ENCODE measurements around the gene RIPK1.

The RIPK1 gene

DNA sequence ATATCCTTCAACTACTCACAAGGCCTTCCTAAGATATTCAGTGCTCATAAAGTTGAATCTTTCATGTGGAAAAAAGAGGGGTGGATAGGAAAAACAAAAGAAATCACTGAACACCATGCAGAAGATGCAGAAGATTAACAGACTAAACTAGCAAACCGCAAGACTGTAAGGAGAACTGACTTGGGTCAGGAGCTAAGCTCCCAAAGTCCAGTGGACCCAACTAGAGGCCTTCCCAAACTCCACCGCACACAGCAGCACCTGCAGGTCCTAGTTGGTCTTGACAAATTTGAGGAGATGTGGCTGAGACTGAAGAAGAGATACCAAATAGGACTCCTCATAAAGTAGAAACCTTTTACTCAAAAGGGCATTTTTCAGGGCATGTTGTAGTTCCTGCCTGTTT is 3.3 kb downstream of the RIPK1 start:
- no CpG with 5 or more reads among the region's 2 CpGs for WGBS (ENCODE audit: extremely low coverage, insufficient coverage, low lambda C conversion rate)
- H3K27me3 ChIP-seq (ENCODE audit: insufficient read depth, low read length, poor library complexity) = no peaks in the 10 kb centered on the region

DNA sequence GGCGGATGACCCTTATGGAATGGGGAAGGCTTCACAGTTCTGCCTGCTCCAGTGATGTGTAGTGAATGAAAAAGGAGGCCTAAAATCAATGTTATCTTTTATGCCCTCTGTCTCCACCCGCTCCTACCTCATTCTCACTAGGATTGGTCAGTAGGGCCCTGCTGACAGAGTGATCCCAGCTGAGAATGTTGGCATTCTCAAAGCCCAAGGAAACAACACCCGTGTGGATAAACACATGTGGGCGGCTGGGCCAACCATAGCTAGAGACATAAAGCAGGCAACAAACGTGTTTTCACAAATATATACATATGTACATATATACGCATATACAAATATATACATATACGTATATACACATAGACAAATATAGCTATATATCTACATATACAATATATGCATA is 4.5 kb downstream of the RIPK1 start:
- no CpG with 5 or more reads among the region's 7 CpGs for WGBS (ENCODE audit: extremely low coverage, insufficient coverage, low lambda C conversion rate)
- H3K4ac ChIP-seq (ENCODE audit: low read depth, low read length) = no peak overlapping the region
- H3K23ac ChIP-seq (ENCODE audit: low read length) = no peak overlapping the region
- no peak overlapping the region for H3K18ac ChIP-seq (ENCODE audit: low read length)
- H2AK5ac ChIP-seq (ENCODE audit: low read length) = no peak overlapping the region
- H2BK120ac ChIP-seq (ENCODE audit: low read depth, low read length) = no peak overlapping the region
- H3K9ac ChIP-seq (ENCODE audit: low read length) = no peak overlapping the region
- peaks cover 13% of the 10 kb centered on the region for H3K79me1 ChIP-seq (ENCODE audit: low read length)
- H2BK5ac ChIP-seq (ENCODE audit: low read length) = no peak overlapping the region
- H4K5ac ChIP-seq (ENCODE audit: low read length) = no peak overlapping the region
- H3K27ac ChIP-seq (ENCODE audit: low read depth, low read length) = no peak overlapping the region
- no peak overlapping the region for H4K8ac ChIP-seq (ENCODE audit: low read depth, low read length)
- H3K36me3 ChIP-seq (ENCODE audit: control insufficient read depth, insufficient read depth, low read length) = no peaks in the 10 kb centered on the region
- no peak overlapping the region for H3K4me3 ChIP-seq (ENCODE audit: low read length)
- no peaks in the 10 kb centered on the region for H3K4me1 ChIP-seq (ENCODE audit: control insufficient read depth, low read depth, low read length)
- peaks cover 31% of the 10 kb centered on the region for H3K79me2 ChIP-seq (ENCODE audit: control insufficient read depth, insufficient read depth, low read length)
- no peak overlapping the region for H3K4me2 ChIP-seq (ENCODE audit: low read length)
- no peak overlapping the region for H3K56ac ChIP-seq (ENCODE audit: low read length)
- peak; percentile 10 for DNase-seq
- H3K27me3 ChIP-seq (ENCODE audit: insufficient read depth, low read length, poor library complexity) = no peaks in the 10 kb centered on the region
- H2BK15ac ChIP-seq (replicated peaks; ENCODE audit: low read depth) = no peak overlapping the region

More for the DNA sequence above, 3.3 kb downstream of the RIPK1 start:
- DNase-seq = no peak
- H3K9ac ChIP-seq (ENCODE audit: low read length) = no peak overlapping the region
- no peak overlapping the region for H3K23ac ChIP-seq (ENCODE audit: low read length)
- H4K8ac ChIP-seq (ENCODE audit: low read depth, low read length) = no peak overlapping the region
- H4K5ac ChIP-seq (ENCODE audit: low read length) = no peak overlapping the region
- no peak overlapping the region for H2AK5ac ChIP-seq (ENCODE audit: low read length)
- H3K56ac ChIP-seq (ENCODE audit: low read length) = no peak overlapping the region
- H2BK15ac ChIP-seq (replicated peaks; ENCODE audit: low read depth) = no peak overlapping the region
- no peak overlapping the region for H3K4ac ChIP-seq (ENCODE audit: low read depth, low read length)
- no peak overlapping the region for H3K18ac ChIP-seq (ENCODE audit: low read length)
- peaks cover 10% of the 10 kb centered on the region for H3K79me1 ChIP-seq (ENCODE audit: low read length)
- H3K4me1 ChIP-seq (ENCODE audit: control insufficient read depth, low read depth, low read length) = no peaks in the 10 kb centered on the region
- H2BK5ac ChIP-seq (ENCODE audit: low read length) = no peak overlapping the region
- H3K36me3 ChIP-seq (ENCODE audit: control insufficient read depth, insufficient read depth, low read length) = no peaks in the 10 kb centered on the region
- H3K79me2 ChIP-seq (ENCODE audit: control insufficient read depth, insufficient read depth, low read length) = peaks cover 31% of the 10 kb centered on the region
- no peak overlapping the region for H3K4me3 ChIP-seq (ENCODE audit: low read length)
- no peak overlapping the region for H3K4me2 ChIP-seq (ENCODE audit: low read length)
- no peak overlapping the region for H3K27ac ChIP-seq (ENCODE audit: low read depth, low read length)
- H2BK120ac ChIP-seq (ENCODE audit: low read depth, low read length) = no peak overlapping the region

DNA sequence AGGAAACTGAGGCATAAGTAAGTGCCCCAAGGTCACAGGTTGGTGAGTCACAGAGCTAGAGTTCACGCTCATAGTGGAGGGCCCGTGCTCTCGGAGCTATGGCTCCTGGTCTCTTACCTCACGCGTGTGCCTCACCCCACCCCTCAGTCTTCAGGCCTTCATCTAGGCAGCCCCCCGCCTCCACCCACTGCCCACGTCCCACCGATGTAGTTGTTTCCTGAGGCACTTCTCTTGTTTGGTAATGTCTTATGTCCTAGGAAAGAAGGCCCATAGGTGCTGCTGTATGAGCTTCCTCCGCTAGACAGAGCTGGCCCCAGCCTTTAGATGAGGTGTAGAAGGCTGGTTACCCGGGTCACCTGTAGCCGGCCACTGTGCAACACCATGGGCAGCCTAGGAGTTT is 5.1 kb downstream of the RIPK1 start:
- Histone ChIP-seq H3K79me2 (ENCODE audit: control insufficient read depth, insufficient read depth, low read length) (peaks cover 31% of the 10 kb centered on the region), H3K4ac (ENCODE audit: low read depth, low read length) (no peak overlapping the region), H2BK120ac (ENCODE audit: low read depth, low read length) (no peak overlapping the region), H3K4me2 (ENCODE audit: low read length) (no peak overlapping the region), H3K27ac (ENCODE audit: low read depth, low read length) (no peak overlapping the region), H3K9ac (ENCODE audit: low read length) (no peak overlapping the region), H4K5ac (ENCODE audit: low read length) (no peak overlapping the region), H3K23ac (ENCODE audit: low read length) (no peak overlapping the region), H2BK15ac (replicated peaks; ENCODE audit: low read depth) (no peak overlapping the region), H3K18ac (ENCODE audit: low read length) (no peak overlapping the region), H2AK5ac (ENCODE audit: low read length) (no peak overlapping the region), H3K27me3 (ENCODE audit: insufficient read depth, low read length, poor library complexity) (no peaks in the 10 kb centered on the region), H3K79me1 (ENCODE audit: low read length) (peaks cover 13% of the 10 kb centered on the region), H3K36me3 (ENCODE audit: control insufficient read depth, insufficient read depth, low read length) (no peaks in the 10 kb centered on the region), H3K4me1 (ENCODE audit: control insufficient read depth, low read depth, low read length) (no peaks in the 10 kb centered on the region), H3K56ac (ENCODE audit: low read length) (no peak overlapping the region), H3K4me3 (ENCODE audit: low read length) (no peak overlapping the region), H4K8ac (ENCODE audit: low read depth, low read length) (no peak overlapping the region), H2BK5ac (ENCODE audit: low read length) (no peak overlapping the region)
- no CpG with 5 or more reads among the region's 11 CpGs for WGBS (ENCODE audit: extremely low coverage, insufficient coverage, low lambda C conversion rate)
- DNase-seq = no peak

DNA sequence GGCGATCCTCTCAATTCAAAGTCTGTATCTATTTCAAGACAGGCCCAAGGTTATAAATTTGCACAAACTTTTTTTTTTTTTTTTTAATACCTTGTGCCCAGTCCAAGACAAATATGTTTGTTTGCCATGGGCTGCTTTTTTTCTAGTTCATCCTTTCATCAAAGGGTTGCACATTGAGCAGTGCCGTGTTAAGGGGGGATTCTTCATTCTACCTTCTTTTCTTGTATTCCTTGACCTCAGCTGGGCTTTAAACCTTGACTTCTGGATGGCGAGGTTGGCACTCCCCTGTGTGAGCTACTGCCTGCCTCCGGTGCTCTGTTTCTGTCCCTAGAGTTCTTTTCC is 7.4 kb downstream of the RIPK1 start:
- DNase-seq = no peak
- H4K5ac ChIP-seq (ENCODE audit: low read length) = no peak overlapping the region
- no peak overlapping the region for H2AK5ac ChIP-seq (ENCODE audit: low read length)
- peaks cover 26% of the 10 kb centered on the region for H3K79me2 ChIP-seq (ENCODE audit: control insufficient read depth, insufficient read depth, low read length)
- H2BK5ac ChIP-seq (ENCODE audit: low read length) = no peak overlapping the region
- no peaks in the 10 kb centered on the region for H3K27me3 ChIP-seq (ENCODE audit: insufficient read depth, low read length, poor library complexity)
- H3K4me3 ChIP-seq (ENCODE audit: low read length) = no peak overlapping the region
- no peaks in the 10 kb centered on the region for H3K4me1 ChIP-seq (ENCODE audit: control insufficient read depth, low read depth, low read length)
- H2BK120ac ChIP-seq (ENCODE audit: low read depth, low read length) = no peak overlapping the region
- no peak overlapping the region for H3K9ac ChIP-seq (ENCODE audit: low read length)
- H3K36me3 ChIP-seq (ENCODE audit: control insufficient read depth, insufficient read depth, low read length) = no peaks in the 10 kb centered on the region
- H3K18ac ChIP-seq (ENCODE audit: low read length) = no peak overlapping the region
- H3K27ac ChIP-seq (ENCODE audit: low read depth, low read length) = peak overlapping the region; percentile 46
- H3K4me2 ChIP-seq (ENCODE audit: low read length) = no peak overlapping the region
- no peak overlapping the region for H3K23ac ChIP-seq (ENCODE audit: low read length)
- H4K8ac ChIP-seq (ENCODE audit: low read depth, low read length) = no peak overlapping the region
- H3K4ac ChIP-seq (ENCODE audit: low read depth, low read length) = no peak overlapping the region
- no peak overlapping the region for H2BK15ac ChIP-seq (replicated peaks; ENCODE audit: low read depth)
- peaks cover 12% of the 10 kb centered on the region for H3K79me1 ChIP-seq (ENCODE audit: low read length)
- WGBS (ENCODE audit: extremely low coverage, insufficient coverage, low lambda C conversion rate) = no CpG with 5 or more reads among the region's 4 CpGs
- H3K56ac ChIP-seq (ENCODE audit: low read length) = no peak overlapping the region

DNA sequence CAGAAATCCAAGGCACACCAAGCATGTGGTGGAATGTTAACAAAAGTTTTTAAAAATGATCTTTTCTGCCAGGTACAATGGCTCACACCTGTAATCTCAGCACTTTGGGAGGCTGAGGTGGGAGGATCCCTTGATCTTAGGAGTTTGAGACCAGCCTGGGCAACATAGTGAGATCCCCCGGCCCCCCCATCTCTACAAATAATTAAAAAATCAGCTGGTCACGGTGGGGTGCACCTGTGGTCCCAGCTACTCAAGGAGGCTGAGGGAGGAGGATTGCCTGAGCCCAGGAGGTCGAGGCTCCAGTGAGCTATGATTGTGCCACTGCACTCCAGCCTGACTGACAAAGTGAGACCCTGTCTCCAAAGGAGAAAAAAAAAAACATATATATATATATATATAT is 8.0 kb downstream of the RIPK1 start:
- Histone ChIP-seq H3K4ac (ENCODE audit: low read depth, low read length) (no peak overlapping the region), H3K4me3 (ENCODE audit: low read length) (no peak overlapping the region), H4K5ac (ENCODE audit: low read length) (no peak overlapping the region), H3K9ac (ENCODE audit: low read length) (no peak overlapping the region), H3K4me1 (ENCODE audit: control insufficient read depth, low read depth, low read length) (no peaks in the 10 kb centered on the region), H3K56ac (ENCODE audit: low read length) (no peak overlapping the region), H3K23ac (ENCODE audit: low read length) (no peak overlapping the region), H3K4me2 (ENCODE audit: low read length) (no peak overlapping the region), H3K79me2 (ENCODE audit: control insufficient read depth, insufficient read depth, low read length) (peaks cover 23% of the 10 kb centered on the region), H2BK15ac (replicated peaks; ENCODE audit: low read depth) (no peak overlapping the region), H2BK5ac (ENCODE audit: low read length) (no peak overlapping the region), H2AK5ac (ENCODE audit: low read length) (no peak overlapping the region), H3K18ac (ENCODE audit: low read length) (no peak overlapping the region), H2BK120ac (ENCODE audit: low read depth, low read length) (no peak overlapping the region), H3K27me3 (ENCODE audit: insufficient read depth, low read length, poor library complexity) (no peaks in the 10 kb centered on the region), H4K8ac (ENCODE audit: low read depth, low read length) (no peak overlapping the region), H3K79me1 (ENCODE audit: low read length) (peaks cover 10% of the 10 kb centered on the region), H3K36me3 (ENCODE audit: control insufficient read depth, insufficient read depth, low read length) (no peaks in the 10 kb centered on the region), H3K27ac (ENCODE audit: low read depth, low read length) (no peak overlapping the region)
- WGBS (ENCODE audit: extremely low coverage, insufficient coverage, low lambda C conversion rate) = no CpG with 5 or more reads among the region's 3 CpGs
- no peak for DNase-seq

DNA sequence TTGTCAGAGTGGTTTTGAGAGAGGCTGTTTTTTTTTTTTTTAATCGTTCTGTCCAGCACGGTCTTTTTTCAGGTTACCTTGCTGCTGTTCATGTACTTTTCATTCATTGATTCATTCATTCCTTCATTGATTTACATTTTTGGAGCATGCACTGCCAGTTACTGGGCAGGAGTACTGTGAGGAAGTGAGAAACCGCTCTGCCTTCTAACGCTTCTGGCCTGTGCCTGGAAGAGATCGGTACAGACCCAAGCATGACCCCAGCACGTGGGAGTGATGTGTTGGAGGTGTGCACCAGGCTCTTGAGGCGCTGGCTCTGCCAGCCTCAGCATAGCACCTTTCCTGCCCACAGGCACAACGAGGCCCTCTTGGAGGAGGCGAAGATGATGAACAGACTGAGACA is 9.1 kb downstream of the RIPK1 start:
- Histone ChIP-seq H3K18ac (ENCODE audit: low read length) (no peak overlapping the region), H3K23ac (ENCODE audit: low read length) (no peak overlapping the region), H2AK5ac (ENCODE audit: low read length) (no peak overlapping the region), H2BK5ac (ENCODE audit: low read length) (no peak overlapping the region), H3K56ac (ENCODE audit: low read length) (no peak overlapping the region), H3K27me3 (ENCODE audit: insufficient read depth, low read length, poor library complexity) (no peaks in the 10 kb centered on the region), H3K79me2 (ENCODE audit: control insufficient read depth, insufficient read depth, low read length) (peaks cover 19% of the 10 kb centered on the region), H2BK120ac (ENCODE audit: low read depth, low read length) (no peak overlapping the region), H2BK15ac (replicated peaks; ENCODE audit: low read depth) (no peak overlapping the region), H3K27ac (ENCODE audit: low read depth, low read length) (no peak overlapping the region), H4K5ac (ENCODE audit: low read length) (no peak overlapping the region), H3K4me1 (ENCODE audit: control insufficient read depth, low read depth, low read length) (no peaks in the 10 kb centered on the region), H3K4me3 (ENCODE audit: low read length) (no peak overlapping the region), H3K9ac (ENCODE audit: low read length) (no peak overlapping the region), H3K4ac (ENCODE audit: low read depth, low read length) (no peak overlapping the region), H3K79me1 (ENCODE audit: low read length) (peaks cover 9% of the 10 kb centered on the region), H3K4me2 (ENCODE audit: low read length) (no peak overlapping the region), H3K36me3 (ENCODE audit: control insufficient read depth, insufficient read depth, low read length) (peaks cover 2% of the 10 kb centered on the region), H4K8ac (ENCODE audit: low read depth, low read length) (no peak overlapping the region)
- no CpG with 5 or more reads among the region's 9 CpGs for WGBS (ENCODE audit: extremely low coverage, insufficient coverage, low lambda C conversion rate)
- DNase-seq = no peak
